HepG2 (cell line): ENCODE data around the gene SLC12A5. TPM values are rescaled to one million over a fixed set of nuclear protein-coding genes. Genes with fewer than 3 reads are reported as not detected.

Source experiments
- ADNP ChIP-seq: sonication (generic); formaldehyde crosslinking; IDR thresholded peaks from 2 replicates; pipeline ENCODE4 v1.4.0; 2020; ENCODE audit warnings: missing genetic modification reagents
- ARNTL ChIP-seq: sonication (generic); formaldehyde crosslinking; IDR thresholded peaks from 2 replicates; pipeline ENCODE4 v1.4.0; 2020; ENCODE audit warnings: mild to moderate bottlenecking, missing genetic modification reagents
- CHCHD3 ChIP-seq: sonication (generic); formaldehyde crosslinking; IDR thresholded peaks from 2 replicates; pipeline ENCODE4 v1.8.0; 2022; ENCODE audit warnings: mild to moderate bottlenecking, missing genetic modification reagents, moderate library complexity
- REL ChIP-seq: sonication (generic); formaldehyde crosslinking; conservative IDR thresholded peaks from 2 replicates; pipeline ENCODE4 v1.8.0; 2022; ENCODE audit warnings: mild to moderate bottlenecking, missing genetic modification reagents, moderate library complexity
- SIN3A ChIP-seq: IDR thresholded peaks from 2 replicates; pipeline ENCODE4 v1.6.1; 2011; ENCODE audit warnings: low read depth, mild to moderate bottlenecking, control low read depth, low read length, borderline replicate concordance
- THYN1 ChIP-seq: sonication (generic); formaldehyde crosslinking; IDR thresholded peaks from 2 replicates; pipeline ENCODE4 v1.8.1; 2023; ENCODE audit warnings: low read depth, mild to moderate bottlenecking, moderate library complexity, missing genetic modification reagents, borderline replicate concordance
- ZMYM4 ChIP-seq: sonication (generic); formaldehyde crosslinking; IDR thresholded peaks from 2 replicates; pipeline ENCODE4 v1.8.1; 2023; ENCODE audit warnings: mild to moderate bottlenecking, missing genetic modification reagents
- ZNF326 ChIP-seq: sonication (generic); formaldehyde crosslinking; IDR thresholded peaks from 2 replicates; pipeline ENCODE4 v1.4.0; 2020; ENCODE audit warnings: missing genetic modification reagents, borderline replicate concordance
- ZNF468 ChIP-seq: sonication (generic); formaldehyde crosslinking; IDR thresholded peaks from 2 replicates; pipeline ENCODE4 v1.8.0; 2022; ENCODE audit warnings: mild to moderate bottlenecking, moderate library complexity, missing genetic modification reagents
- ZNF678 ChIP-seq: sonication (generic); formaldehyde crosslinking; IDR thresholded peaks from 2 replicates; pipeline ENCODE4 v1.4.0; 2020; ENCODE audit warnings: mild to moderate bottlenecking, missing genetic modification reagents
- ZNF747 ChIP-seq: sonication (generic); formaldehyde crosslinking; IDR thresholded peaks from 2 replicates; pipeline ENCODE4 v1.8.1; 2023; ENCODE audit warnings: missing genetic modification reagents, mild to moderate bottlenecking, borderline replicate concordance
- polyA plus RNA-seq, 8 experiments: library from polyadenylated mRNA; depleted of rRNA in 3 of 8; stranded (reverse) in 7 of 8; unstranded in 1 of 8; fragments of >200 nt; fragmentation: Illumina TruSeq in 4 of 8; extraction: Trizol in 4 of 8; gene quantifications; 2 replicates each; pipeline versions ENCODE4 v1.2.1 to v1.2.3, GENCODE V29; 2011 to 2016; ENCODE audit warnings: low read depth in 4 of 8, missing spikeins in 1 of 8, mixed read lengths in 1 of 8; ENCODE audit not compliant: insufficient read depth in 1 of 8
- total RNA-seq, 5 experiments: library from RNA; depleted of rRNA; stranded (reverse); fragments of >200 nt; fragmentation: Illumina TruSeq; extraction: Trizol; gene quantifications; 2 replicates each; pipeline ENCODE4 v1.2.3, GENCODE V29; 2016; ENCODE audit warnings: low read depth in 1 of 5
- TF ChIP-seq, protein P1 (sequence below): sonication (generic); formaldehyde crosslinking; IDR thresholded peaks from 2 replicates; pipeline ENCODE4 v1.4.0; 2020; ENCODE audit warnings: mild to moderate bottlenecking, missing genetic modification reagents
- TF ChIP-seq, protein P2 (sequence below): sonication (generic); formaldehyde crosslinking; IDR thresholded peaks from 2 replicates; pipeline ENCODE4 v1.9.0; 2021; ENCODE audit warnings: missing genetic modification reagents, borderline replicate concordance
- TF ChIP-seq, protein P3 (sequence below): sonication (generic); formaldehyde crosslinking; IDR thresholded peaks from 2 replicates; pipeline ENCODE4 v1.5.0; 2020; ENCODE audit warnings: missing genetic modification reagents
- TF ChIP-seq, protein P4 (sequence below): sonication (generic); formaldehyde crosslinking; IDR thresholded peaks from 2 replicates; pipeline ENCODE4 v1.5.1; 2020; ENCODE audit warnings: missing genetic modification reagents, mild to moderate bottlenecking, borderline replicate concordance
- TF ChIP-seq, protein P5 (sequence below): sonication (generic); formaldehyde crosslinking; IDR thresholded peaks from 2 replicates; pipeline ENCODE4 v1.5.0; 2020; ENCODE audit warnings: mild to moderate bottlenecking, missing genetic modification reagents, borderline replicate concordance
- TF ChIP-seq, protein P6 (sequence below): sonication (generic); formaldehyde crosslinking; IDR thresholded peaks from 2 replicates; pipeline ENCODE4 v1.4.0; 2020; ENCODE audit warnings: mild to moderate bottlenecking, low read depth, missing genetic modification reagents

Gene SLC12A5
- total and polyA plus RNA-seq, 2 of the 13 experiments (the other 11 are each of a cell fraction or from before 2014, with no cell fraction given) = 4.3 to 5.4 TPM

DNA sequence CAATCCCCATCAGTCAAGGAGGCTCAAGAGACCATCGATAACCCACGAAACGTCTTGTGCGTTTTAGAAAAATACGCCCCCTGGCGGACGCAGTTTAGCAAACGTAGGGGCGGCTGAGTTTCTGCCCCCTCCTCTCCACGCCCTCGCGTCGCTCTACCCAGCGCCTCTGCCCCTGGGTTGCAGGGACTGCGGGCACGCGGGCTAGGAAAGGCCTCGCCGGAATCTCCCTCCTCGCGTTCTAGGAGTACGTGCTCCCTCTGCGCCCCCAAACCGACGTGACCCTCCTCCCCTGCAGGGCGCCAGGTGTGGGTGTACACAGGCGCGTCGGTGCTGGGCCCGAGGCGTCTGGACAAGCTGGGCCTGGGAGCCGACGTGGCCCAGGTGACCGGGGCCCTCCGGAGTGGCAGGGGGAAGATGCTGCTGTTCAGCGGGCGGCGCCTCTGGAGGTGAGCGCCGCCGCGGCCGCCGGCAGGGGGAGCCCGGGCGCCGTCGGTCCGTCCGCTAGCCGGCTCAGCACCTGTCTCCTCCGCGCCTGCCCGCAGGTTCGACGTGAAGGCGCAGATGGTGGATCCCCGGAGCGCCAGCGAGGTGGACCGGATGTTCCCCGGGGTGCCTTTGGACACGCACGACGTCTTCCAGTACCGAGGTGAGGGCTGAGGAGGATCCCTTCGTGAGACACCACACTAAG, 15.0 kb upstream of the SLC12A5 start (continued):
- TF ChIP-seq, protein P1, sequence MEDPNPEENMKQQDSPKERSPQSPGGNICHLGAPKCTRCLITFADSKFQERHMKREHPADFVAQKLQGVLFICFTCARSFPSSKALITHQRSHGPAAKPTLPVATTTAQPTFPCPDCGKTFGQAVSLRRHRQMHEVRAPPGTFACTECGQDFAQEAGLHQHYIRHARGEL (CRISPR knock-in tag) = 0 out of 2 replicates have a peak, but pooled peaks have one; percentile 9
- TF ChIP-seq ZNF678 (CRISPR knock-in tag) (no peak), ZNF747 (CRISPR knock-in tag) (peak; percentile 52; the same call in 1 of the 2 replicates), ZNF326 (CRISPR knock-in tag) (no peak), ARNTL (CRISPR knock-in tag) (no peak), REL (peak; percentile 78; the same call in 1 of the 2 replicates), ADNP (CRISPR knock-in tag) (peak; percentile 77; the same call in 1 of the 2 replicates), SIN3A (no peak), THYN1 (CRISPR knock-in tag) (no peak), CHCHD3 (CRISPR knock-in tag) (0 out of 2 replicates have a peak, but pooled peaks have one; percentile 21), ZMYM4 (peak; percentile 31; the same call in 1 of the 2 replicates), ZNF468 (CRISPR knock-in tag) (no peak)
- TF ChIP-seq, protein P2, sequence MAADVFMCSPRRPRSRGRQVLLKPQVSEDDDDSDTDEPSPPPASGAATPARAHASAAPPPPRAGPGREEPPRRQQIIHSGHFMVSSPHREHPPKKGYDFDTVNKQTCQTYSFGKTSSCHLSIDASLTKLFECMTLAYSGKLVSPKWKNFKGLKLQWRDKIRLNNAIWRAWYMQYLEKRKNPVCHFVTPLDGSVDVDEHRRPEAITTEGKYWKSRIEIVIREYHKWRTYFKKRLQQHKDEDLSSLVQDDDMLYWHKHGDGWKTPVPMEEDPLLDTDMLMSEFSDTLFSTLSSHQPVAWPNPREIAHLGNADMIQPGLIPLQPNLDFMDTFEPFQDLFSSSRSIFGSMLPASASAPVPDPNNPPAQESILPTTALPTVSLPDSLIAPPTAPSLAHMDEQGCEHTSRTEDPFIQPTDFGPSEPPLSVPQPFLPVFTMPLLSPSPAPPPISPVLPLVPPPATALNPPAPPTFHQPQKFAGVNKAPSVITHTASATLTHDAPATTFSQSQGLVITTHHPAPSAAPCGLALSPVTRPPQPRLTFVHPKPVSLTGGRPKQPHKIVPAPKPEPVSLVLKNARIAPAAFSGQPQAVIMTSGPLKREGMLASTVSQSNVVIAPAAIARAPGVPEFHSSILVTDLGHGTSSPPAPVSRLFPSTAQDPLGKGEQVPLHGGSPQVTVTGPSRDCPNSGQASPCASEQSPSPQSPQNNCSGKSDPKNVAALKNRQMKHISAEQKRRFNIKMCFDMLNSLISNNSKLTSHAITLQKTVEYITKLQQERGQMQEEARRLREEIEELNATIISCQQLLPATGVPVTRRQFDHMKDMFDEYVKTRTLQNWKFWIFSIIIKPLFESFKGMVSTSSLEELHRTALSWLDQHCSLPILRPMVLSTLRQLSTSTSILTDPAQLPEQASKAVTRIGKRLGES (CRISPR knock-in tag) = no peak
- TF ChIP-seq, protein P3, sequence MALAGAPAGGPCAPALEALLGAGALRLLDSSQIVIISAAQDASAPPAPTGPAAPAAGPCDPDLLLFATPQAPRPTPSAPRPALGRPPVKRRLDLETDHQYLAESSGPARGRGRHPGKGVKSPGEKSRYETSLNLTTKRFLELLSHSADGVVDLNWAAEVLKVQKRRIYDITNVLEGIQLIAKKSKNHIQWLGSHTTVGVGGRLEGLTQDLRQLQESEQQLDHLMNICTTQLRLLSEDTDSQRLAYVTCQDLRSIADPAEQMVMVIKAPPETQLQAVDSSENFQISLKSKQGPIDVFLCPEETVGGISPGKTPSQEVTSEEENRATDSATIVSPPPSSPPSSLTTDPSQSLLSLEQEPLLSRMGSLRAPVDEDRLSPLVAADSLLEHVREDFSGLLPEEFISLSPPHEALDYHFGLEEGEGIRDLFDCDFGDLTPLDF = no peak
- TF ChIP-seq, protein P4, sequence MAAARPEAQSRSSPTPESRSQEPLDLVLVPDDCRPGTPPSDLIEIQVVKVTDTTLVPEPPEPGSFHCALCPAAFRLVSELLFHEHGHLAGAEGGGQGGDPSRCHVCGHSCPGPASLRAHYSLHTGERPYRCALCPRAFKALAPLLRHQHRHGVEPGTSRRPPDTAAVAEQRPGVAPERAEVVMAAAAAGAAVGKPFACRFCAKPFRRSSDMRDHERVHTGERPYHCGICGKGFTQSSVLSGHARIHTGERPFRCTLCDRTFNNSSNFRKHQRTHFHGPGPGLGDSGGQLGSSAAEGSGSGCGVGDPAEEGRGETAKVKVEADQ = no peak; the same call in 1 of the 2 replicates
- TF ChIP-seq, protein P5, sequence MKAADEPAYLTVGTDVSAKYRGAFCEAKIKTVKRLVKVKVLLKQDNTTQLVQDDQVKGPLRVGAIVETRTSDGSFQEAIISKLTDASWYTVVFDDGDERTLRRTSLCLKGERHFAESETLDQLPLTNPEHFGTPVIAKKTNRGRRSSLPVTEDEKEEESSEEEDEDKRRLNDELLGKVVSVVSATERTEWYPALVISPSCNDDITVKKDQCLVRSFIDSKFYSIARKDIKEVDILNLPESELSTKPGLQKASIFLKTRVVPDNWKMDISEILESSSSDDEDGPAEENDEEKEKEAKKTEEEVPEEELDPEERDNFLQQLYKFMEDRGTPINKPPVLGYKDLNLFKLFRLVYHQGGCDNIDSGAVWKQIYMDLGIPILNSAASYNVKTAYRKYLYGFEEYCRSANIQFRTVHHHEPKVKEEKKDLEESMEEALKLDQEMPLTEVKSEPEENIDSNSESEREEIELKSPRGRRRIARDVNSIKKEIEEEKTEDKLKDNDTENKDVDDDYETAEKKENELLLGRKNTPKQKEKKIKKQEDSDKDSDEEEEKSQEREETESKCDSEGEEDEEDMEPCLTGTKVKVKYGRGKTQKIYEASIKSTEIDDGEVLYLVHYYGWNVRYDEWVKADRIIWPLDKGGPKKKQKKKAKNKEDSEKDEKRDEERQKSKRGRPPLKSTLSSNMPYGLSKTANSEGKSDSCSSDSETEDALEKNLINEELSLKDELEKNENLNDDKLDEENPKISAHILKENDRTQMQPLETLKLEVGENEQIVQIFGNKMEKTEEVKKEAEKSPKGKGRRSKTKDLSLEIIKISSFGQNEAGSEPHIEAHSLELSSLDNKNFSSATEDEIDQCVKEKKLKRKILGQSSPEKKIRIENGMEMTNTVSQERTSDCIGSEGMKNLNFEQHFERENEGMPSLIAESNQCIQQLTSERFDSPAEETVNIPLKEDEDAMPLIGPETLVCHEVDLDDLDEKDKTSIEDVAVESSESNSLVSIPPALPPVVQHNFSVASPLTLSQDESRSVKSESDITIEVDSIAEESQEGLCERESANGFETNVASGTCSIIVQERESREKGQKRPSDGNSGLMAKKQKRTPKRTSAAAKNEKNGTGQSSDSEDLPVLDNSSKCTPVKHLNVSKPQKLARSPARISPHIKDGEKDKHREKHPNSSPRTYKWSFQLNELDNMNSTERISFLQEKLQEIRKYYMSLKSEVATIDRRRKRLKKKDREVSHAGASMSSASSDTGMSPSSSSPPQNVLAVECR (CRISPR knock-in tag) = peak; percentile 72
- TF ChIP-seq, protein P6, sequence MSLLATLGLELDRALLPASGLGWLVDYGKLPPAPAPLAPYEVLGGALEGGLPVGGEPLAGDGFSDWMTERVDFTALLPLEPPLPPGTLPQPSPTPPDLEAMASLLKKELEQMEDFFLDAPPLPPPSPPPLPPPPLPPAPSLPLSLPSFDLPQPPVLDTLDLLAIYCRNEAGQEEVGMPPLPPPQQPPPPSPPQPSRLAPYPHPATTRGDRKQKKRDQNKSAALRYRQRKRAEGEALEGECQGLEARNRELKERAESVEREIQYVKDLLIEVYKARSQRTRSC (CRISPR knock-in tag) = peak; percentile 85; the same call in 1 of the 2 replicates
